CD4-positive, alpha-beta T cell (primary cell): ENCODE results near the gene IGDCC3. TPM values are rescaled to one million over a fixed set of nuclear protein-coding genes. Genes with fewer than 3 reads are reported as not detected.
A peak's percentile ranks its signal among the peaks of the same experiment; 100 is the strongest.

Experiments
- ATAC-seq: fragments of 200-7000 bp; cut with Tn5 transposase; one replicate; pipeline ENCODE4 v1.10.0; 2022; ENCODE audit warnings: mild to moderate bottlenecking; ENCODE audit not compliant: poor library complexity
- CTCF ChIA-PET: fragments of 350-600 bp; sonication (Branson Sonifier 250); formaldehyde crosslinking; loops from one replicate; lab custom pipeline; 2021; ENCODE audit warnings: antibody characterized with exemption, inconsistent platforms; lab: Charles Lee
- POLR2A ChIA-PET: fragments of 350-600 bp; sonication (Branson Sonifier 250); formaldehyde crosslinking; loops from one replicate; lab custom pipeline; 2021; ENCODE audit warnings: antibody characterized with exemption, inconsistent platforms; lab: Charles Lee
- DNase-seq, 14 experiments: peaks; one replicate each; pipeline ENCODE4 v3.0.0-alpha.2; 2013 to 2020; ENCODE audit warnings: mixed read lengths in 2 of 14
- H3K27ac ChIP-seq, 2 donors: one replicate each; pipeline versions ENCODE4 v1.5.1 to v1.7.0; 2013; ENCODE audit warnings: low read length in 2 of 2, low read depth in 1 of 2, mild to moderate bottlenecking in 1 of 2
- H3K27me3 ChIP-seq, 2 experiments: 1 replicate in 1 of 2; 2 replicates in 1 of 2; pipeline versions ENCODE4 v1.6.1 to v1.7.0; 2013; ENCODE audit warnings: low read length in 2 of 2, control low read depth in 1 of 2, mild to moderate bottlenecking in 1 of 2, moderate library complexity in 1 of 2; ENCODE audit not compliant: insufficient read depth in 2 of 2, control insufficient read depth in 1 of 2
- H3K36me3 ChIP-seq: one replicate; pipeline ENCODE4 v1.6.1; 2013; ENCODE audit warnings: low read length, control low read depth; ENCODE audit not compliant: insufficient read depth
- H3K4me1 ChIP-seq: one replicate; pipeline ENCODE4 v1.6.1; 2013; ENCODE audit warnings: low read length, control low read depth; ENCODE audit not compliant: insufficient read depth
- H3K4me3 ChIP-seq: one replicate; pipeline ENCODE4 v1.5.1; 2013; ENCODE audit warnings: mild to moderate bottlenecking, low read length, moderate library complexity
- H3K9me3 ChIP-seq, 2 experiments: 1 replicate in 1 of 2; 2 replicates in 1 of 2; pipeline versions ENCODE4 v1.6.1 to v1.7.0; 2013; ENCODE audit warnings: low read length in 2 of 2, mild to moderate bottlenecking in 2 of 2, control low read depth in 1 of 2, moderate library complexity in 1 of 2; ENCODE audit not compliant: control insufficient read depth in 1 of 2, insufficient read depth in 1 of 2
- H3K27ac Mint-ChIP-seq: one replicate; pipeline ENCODE4 v1.8.0; 2020; ENCODE audit warnings: mixed read lengths
- H3K27me3 Mint-ChIP-seq: one replicate; pipeline ENCODE4 v1.8.0; 2021; ENCODE audit warnings: mixed read lengths
- H3K36me3 Mint-ChIP-seq: one replicate; pipeline ENCODE4 v1.8.0; 2021; ENCODE audit warnings: low read depth, mixed read lengths
- H3K4me1 Mint-ChIP-seq: one replicate; pipeline ENCODE4 v1.8.0; 2021; ENCODE audit warnings: low read depth, mixed read lengths
- H3K4me3 Mint-ChIP-seq: one replicate; pipeline ENCODE4 v1.8.0; 2020; ENCODE audit warnings: mild to moderate bottlenecking, mixed read lengths
- H3K9me3 Mint-ChIP-seq: one replicate; pipeline ENCODE4 v1.8.0; 2020; ENCODE audit warnings: mixed read lengths
- CTCF ChIP-seq: fragments of 200-600 bp; IDR thresholded peaks from one replicate; pipeline ENCODE4 v1.8.0; 2022; ENCODE audit warnings: antibody characterized with exemption, mild to moderate bottlenecking
- intact Hi-C, 2 experiments: fragments of 100-400 bp; cut with DNase I in 1 of 2; cut with micrococcal nuclease in 1 of 2; formaldehyde crosslinking; loops; one replicate each; pipeline versions ENCODE4 v1.15.1 to v1.9.0; 2023 to 2025; cut with DNase I, micrococcal nuclease
- total RNA-seq, 174 experiments: library from RNA in 2 of 174; stranded (reverse) in 2 of 174; gene quantifications; one replicate each; pipeline ENCODE4 v1.2.3 and lab custom pipeline; 2021 to 2026

The IGDCC3 gene
- total RNA-seq, 2 experiments from 2014 or later: not detected

DNA sequence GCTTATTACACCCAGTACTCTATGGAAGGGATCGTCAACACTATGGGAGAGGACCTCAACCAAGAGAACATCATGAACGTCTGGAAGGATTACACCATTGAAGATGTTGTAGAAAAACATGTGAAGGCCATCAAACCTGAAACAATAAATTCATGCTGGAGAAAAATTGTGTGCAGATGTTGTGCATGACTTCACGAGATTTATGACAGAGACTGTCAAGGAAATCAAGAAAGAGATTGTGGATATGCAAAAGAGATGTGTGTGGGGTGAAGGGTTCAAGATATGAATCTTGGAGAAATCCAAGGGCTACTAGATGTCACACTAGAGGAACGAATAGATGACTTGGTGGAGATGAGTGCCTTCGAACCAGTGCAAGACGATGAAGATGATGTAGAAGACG lies 87.6 kb downstream of the IGDCC3 start:
- intact Hi-C loops: no loop called here
- POLR2A ChIA-PET: no interaction called here
- H3K4me3 Mint-ChIP-seq: peak overlapping the region; percentile 2

DNA sequence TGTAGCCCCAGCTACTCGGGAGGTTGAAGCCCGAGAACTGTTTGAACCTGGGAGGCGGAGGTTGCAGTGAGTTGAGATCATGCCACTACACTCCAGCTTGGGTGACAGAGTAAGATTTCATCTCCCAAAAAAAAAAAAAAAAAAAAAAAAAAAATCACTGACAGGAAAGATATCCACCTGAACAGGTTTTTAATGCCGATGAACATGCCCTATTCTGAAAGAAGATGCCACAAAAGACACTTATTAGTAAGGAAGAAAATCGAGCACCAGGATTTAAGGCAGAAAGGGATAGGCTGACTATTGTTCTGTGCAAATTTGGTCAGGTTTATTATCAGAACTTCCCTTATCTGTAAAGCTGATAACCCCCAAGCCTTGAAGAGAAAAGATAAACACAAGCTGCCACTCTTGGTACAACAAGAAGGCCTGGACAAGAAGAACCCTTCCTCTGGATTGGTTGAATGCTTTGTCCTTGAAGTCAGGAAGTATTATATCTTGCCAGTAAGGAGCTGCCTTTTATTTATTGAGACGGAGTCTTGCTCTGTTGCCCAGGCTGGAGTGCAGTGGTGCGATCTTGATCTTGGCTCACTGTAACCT lies 88.4 kb downstream of the IGDCC3 start:
- H3K27ac ChIP-seq: no peak overlapping the region
- H3K27me3 ChIP-seq: no peaks in the 10 kb centered on the region
- H3K4me1 ChIP-seq: peaks cover 26% of the 10 kb centered on the region
- no peak overlapping the region for H3K4me3 ChIP-seq
- POLR2A ChIA-PET: interaction anchor here (1.0 kb wide), 1 partner anchor 8 kb away, joined by 3 read pairs; no protein-coding TSS in a partner anchor
- H3K4me3 Mint-ChIP-seq: peak overlapping the region; percentile 20
- H3K9me3 Mint-ChIP-seq: no peaks in the 10 kb centered on the region
- H3K4me1 Mint-ChIP-seq: peaks cover 32% of the 10 kb centered on the region
- DNase-seq: no peak
- intact Hi-C loops: loop anchor here in 1 of 2 experiments (5.0 kb wide), 4 partner anchors 102 to 587 kb away; partner anchors contain the start of genes CLPX and PDCD7
- H3K36me3 Mint-ChIP-seq: no peaks in the 10 kb centered on the region
- H3K36me3 ChIP-seq: no peaks in the 10 kb centered on the region
- CTCF ChIA-PET: no interaction called here
- no peak overlapping the region for H3K27ac Mint-ChIP-seq
- H3K27me3 Mint-ChIP-seq: no peaks in the 10 kb centered on the region
- H3K9me3 ChIP-seq: no peaks in the 10 kb centered on the region
- no peak for TF ChIP-seq CTCF
- ATAC-seq: no peak

More for the DNA sequence above, 87.6 kb downstream of the IGDCC3 start:
- peaks cover 35% of the 10 kb centered on the region for H3K4me1 Mint-ChIP-seq
- no peak overlapping the region for H3K27ac Mint-ChIP-seq
- no peak for DNase-seq
- CTCF ChIA-PET: interaction anchor here (0.6 kb wide), 1 partner anchor 256 kb away, joined by 4 read pairs; no protein-coding TSS in a partner anchor
- Histone ChIP-seq H3K27me3 (no peaks in the 10 kb centered on the region), H3K4me1 (peaks cover 18% of the 10 kb centered on the region), H3K9me3 (no peaks in the 10 kb centered on the region), H3K36me3 (no peaks in the 10 kb centered on the region), H3K27ac (no peak overlapping the region), H3K4me3 (no peak overlapping the region)
- no peaks in the 10 kb centered on the region for H3K36me3 Mint-ChIP-seq
- H3K27me3 Mint-ChIP-seq: no peaks in the 10 kb centered on the region
- no peak for TF ChIP-seq CTCF
- no peak for ATAC-seq
- no peaks in the 10 kb centered on the region for H3K9me3 Mint-ChIP-seq

- no peak for TF ChIP-seq CTCF
- H3K4me1 Mint-ChIP-seq: peaks cover 41% of the 10 kb centered on the region
- DNase-seq: peak in 1 of 14 experiments; percentile 27
- H3K36me3 Mint-ChIP-seq: peaks cover 10% of the 10 kb centered on the region
- Histone ChIP-seq H3K27me3 (no peaks in the 10 kb centered on the region), H3K36me3 (peaks cover 6% of the 10 kb centered on the region), H3K4me3 (peak overlapping the region; percentile 61), H3K27ac (peak overlapping the region; percentile 62 to 75), H3K9me3 (no peaks in the 10 kb centered on the region), H3K4me1 (peaks cover 34% of the 10 kb centered on the region)
- no peaks in the 10 kb centered on the region for H3K27me3 Mint-ChIP-seq
- intact Hi-C loops: loop anchor here in 1 of 2 experiments (1.0 to 5.0 kb wide), 6 partner anchors 8 to 585 kb away; partner anchors contain the start of genes CLPX, PDCD7 and RNU5B-1
- no peaks in the 10 kb centered on the region for H3K9me3 Mint-ChIP-seq
- peak overlapping the region; percentile 93 for H3K4me3 Mint-ChIP-seq
- CTCF ChIA-PET: interaction anchor here (1.5 to 3.0 kb wide), 5 partner anchors 8 to 17 kb away, joined by 4 to 26 read pairs (median 6); partner anchors contain the start of genes RNU5A-1 and RNU5B-1
- ATAC-seq: no peak
- peak overlapping the region; percentile 94 for H3K27ac Mint-ChIP-seq
- POLR2A ChIA-PET: interaction anchor here (0.7 to 4.4 kb wide), 8 partner anchors 10 to 900 kb away, joined by 3 to 136 read pairs (median 18); partner anchors contain the start of genes CLPX, RAB11A, RNU5A-1 and RNU5B-1
Measured at GRCh38 chr15:65287520-65287855, 90.3 kb downstream of the IGDCC3 start.
